ENCODE measurements around the gene OXCT2.

- TF ChIP-seq CTCF (IDR thresholded peaks at IDR 0.05) (no peak), EZH2 (IDR thresholded peaks at IDR 0.05; ENCODE audit: borderline replicate concordance, insufficient read depth, low read depth, low read length, poor library complexity, severe bottlenecking) (no peak)
Observed at GRCh38 chr1:39812913-39813312, 41.8 kb upstream of the OXCT2 start.
